H9 (cell line): ENCODE measurements around the gene PAX8. TPM values are rescaled to one million over a fixed set of nuclear protein-coding genes. Genes with fewer than 3 reads are reported as not detected.

Experiments
- DNase-seq: peaks from one replicate; pipeline ENCODE4 v3.0.0-alpha.2; 2017
- H2AFZ ChIP-seq: one replicate; pipeline ENCODE4 v1.6.1; 2013; ENCODE audit warnings: mild to moderate bottlenecking, low read length, control low read depth, moderate library complexity
- H2AK5ac ChIP-seq: 2 replicates; pipeline ENCODE4 v1.6.1; 2013; ENCODE audit warnings: low read length, control low read depth, mixed read lengths; ENCODE audit not compliant: insufficient read length
- H2BK120ac ChIP-seq: one replicate; pipeline ENCODE4 v1.6.1; 2013; ENCODE audit warnings: low read depth, mild to moderate bottlenecking, low read length, control low read depth, inconsistent platforms; ENCODE audit not compliant: poor library complexity, severe bottlenecking
- H2BK12ac ChIP-seq: 2 replicates; pipeline ENCODE4 v1.6.1; 2013; ENCODE audit warnings: low read length, control low read depth, mixed read lengths, low read depth; ENCODE audit not compliant: insufficient read length
- H2BK15ac ChIP-seq: 2 replicates; pipeline ENCODE4 v1.6.1; 2013; ENCODE audit warnings: low read depth, low read length, control low read depth
- H2BK20ac ChIP-seq: one replicate; pipeline ENCODE4 v1.6.1; 2013; ENCODE audit warnings: low read depth, mild to moderate bottlenecking, low read length, control low read depth, inconsistent platforms; ENCODE audit not compliant: poor library complexity, severe bottlenecking
- H2BK5ac ChIP-seq: 2 replicates; pipeline ENCODE4 v1.6.1; 2013; ENCODE audit warnings: low read length, control low read depth, mixed read lengths; ENCODE audit not compliant: insufficient read length
- H3K14ac ChIP-seq: 2 replicates; pipeline ENCODE4 v1.6.1; 2013; ENCODE audit warnings: low read length, control low read depth; ENCODE audit not compliant: insufficient read depth
- H3K18ac ChIP-seq: 2 replicates; pipeline ENCODE4 v1.6.1; 2013; ENCODE audit warnings: low read depth, mild to moderate bottlenecking, mixed read lengths, low read length, control low read depth; ENCODE audit not compliant: insufficient read length
- H3K23ac ChIP-seq: 2 replicates; pipeline ENCODE4 v1.6.1; 2013; ENCODE audit warnings: low read length, control low read depth, mixed read lengths, low read depth; ENCODE audit not compliant: insufficient read length
- H3K23me2 ChIP-seq: 2 replicates; pipeline ENCODE4 v1.6.1; 2013; ENCODE audit warnings: low read depth, mild to moderate bottlenecking, mixed read lengths, low read length, control low read depth; ENCODE audit not compliant: insufficient read length, poor library complexity, severe bottlenecking
- H3K27ac ChIP-seq: 2 replicates; pipeline ENCODE4 v1.5.1; 2013; ENCODE audit warnings: low read length, control low read depth, mixed read lengths, low read depth; ENCODE audit not compliant: insufficient read length
- H3K27me3 ChIP-seq: 2 replicates; pipeline ENCODE4 v1.6.1; 2013; ENCODE audit warnings: low read length, control low read depth, inconsistent platforms; ENCODE audit not compliant: insufficient read depth
- H3K4ac ChIP-seq: 2 replicates; pipeline ENCODE4 v1.6.1; 2013; ENCODE audit warnings: low read depth, mild to moderate bottlenecking, control low read depth, inconsistent platforms, low read length, moderate library complexity
- H3K4me1 ChIP-seq: 2 replicates; pipeline ENCODE4 v1.6.1; 2013; ENCODE audit warnings: low read length, control low read depth, inconsistent platforms; ENCODE audit not compliant: insufficient read depth
- H3K4me2 ChIP-seq: 2 replicates; pipeline ENCODE4 v1.6.1; 2013; ENCODE audit warnings: low read length, control low read depth, mixed read lengths; ENCODE audit not compliant: insufficient read length, insufficient read depth
- H3K56ac ChIP-seq: 2 replicates; pipeline ENCODE4 v1.6.1; 2013; ENCODE audit warnings: low read depth, mild to moderate bottlenecking, mixed read lengths, low read length, control low read depth; ENCODE audit not compliant: insufficient read length
- H3K79me1 ChIP-seq: 2 replicates; pipeline ENCODE4 v1.6.1; 2013; ENCODE audit warnings: low read depth, mild to moderate bottlenecking, moderate library complexity, low read length, control low read depth, inconsistent platforms; ENCODE audit not compliant: insufficient read depth, poor library complexity, severe bottlenecking
- H3K79me2 ChIP-seq: 2 replicates; pipeline ENCODE4 v1.6.1; 2013; ENCODE audit warnings: low read length, control low read depth, inconsistent platforms; ENCODE audit not compliant: insufficient read depth
- H3K9ac ChIP-seq: 2 replicates; pipeline ENCODE4 v1.6.1; 2013; ENCODE audit warnings: low read length, control low read depth, mixed read lengths; ENCODE audit not compliant: insufficient read length; ENCODE audit errors: extremely low read depth
- H3K9me3 ChIP-seq: one replicate; pipeline ENCODE4 v1.6.1; 2013; ENCODE audit warnings: low read depth, low read length, inconsistent platforms; ENCODE audit not compliant: control insufficient read depth
- H3T11ph ChIP-seq: one replicate; pipeline ENCODE4 v1.6.1; 2013; ENCODE audit warnings: mild to moderate bottlenecking, low read length, control low read depth, inconsistent platforms
- H4K20me1 ChIP-seq: one replicate; pipeline ENCODE4 v1.6.1; 2013; ENCODE audit not compliant: control insufficient read depth, insufficient read length, insufficient read depth
- H4K5ac ChIP-seq: 2 replicates; pipeline ENCODE4 v1.6.1; 2013; ENCODE audit warnings: low read depth, mild to moderate bottlenecking, mixed read lengths, low read length, control low read depth; ENCODE audit not compliant: insufficient read length
- H4K8ac ChIP-seq: replicated peaks from 2 replicates; pipeline ENCODE4 v1.6.1; 2013; ENCODE audit warnings: low read length, control low read depth, mixed read lengths, low read depth; ENCODE audit not compliant: insufficient read length
- H4K91ac ChIP-seq: 2 replicates; pipeline ENCODE4 v1.6.1; 2013; ENCODE audit warnings: low read depth, mild to moderate bottlenecking, moderate library complexity, mixed read lengths, low read length, control low read depth; ENCODE audit not compliant: insufficient read length
- H3K27ac Mint-ChIP-seq, 3 experiments: 2 replicates in 2 of 3; 3 replicates in 1 of 3; pipeline ENCODE4 v1.8.0; 2020 to 2021; ENCODE audit warnings: mixed read lengths in 3 of 3, mild to moderate bottlenecking in 1 of 3, moderate library complexity in 1 of 3
- H3K27me3 Mint-ChIP-seq: 2 replicates; pipeline ENCODE4 v1.8.0; 2021; ENCODE audit warnings: low read depth, mild to moderate bottlenecking, moderate library complexity, mixed read lengths
- H3K36me3 Mint-ChIP-seq, 3 experiments: 2 replicates in 2 of 3; 3 replicates in 1 of 3; pipeline ENCODE4 v1.8.0; 2020 to 2021; ENCODE audit warnings: low read depth in 3 of 3, mixed read lengths in 3 of 3; ENCODE audit not compliant: insufficient read depth in 1 of 3
- H3K4me1 Mint-ChIP-seq, 2 experiments: 2 replicates each; pipeline ENCODE4 v1.8.0; 2020; ENCODE audit warnings: mixed read lengths in 2 of 2
- H3K4me3 Mint-ChIP-seq, 2 experiments: 2 replicates in 1 of 2; 3 replicates in 1 of 2; pipeline ENCODE4 v1.8.0; 2020 to 2021; ENCODE audit warnings: mild to moderate bottlenecking in 2 of 2, mixed read lengths in 2 of 2, moderate library complexity in 1 of 2
- H3K9me3 Mint-ChIP-seq, 2 experiments: 2 replicates in 1 of 2; 3 replicates in 1 of 2; pipeline ENCODE4 v1.8.0; 2020; ENCODE audit warnings: mild to moderate bottlenecking in 2 of 2, mixed read lengths in 2 of 2, moderate library complexity in 1 of 2
- WGBS: extraction: QIAGEN DNeasy Blood & Tissue Kit; methylation state at CpG from one replicate; pipeline ENCODE4 v1.1.7; 2013; ENCODE audit warnings: missing lambda C conversion rate, low lambda C conversion rate, mixed read lengths; ENCODE audit not compliant: insufficient read length; ENCODE audit errors: extremely low coverage; 5-methylcytosine and 5-hydroxymethylcytosine counted together
- total RNA-seq: library from RNA; stranded (reverse); gene quantifications from 2 replicates; pipeline ENCODE4 v1.2.1, GENCODE V29; 2021
- TF ChIP-seq, protein P1 (sequence below): fragments of 200-600 bp; sonication (generic); conservative IDR thresholded peaks from 3 replicates; pipeline ENCODE4 v1.8.0; 2021; ENCODE audit warnings: antibody characterized with exemption, mild to moderate bottlenecking

PAX8 gene
- total RNA-seq, 1 experiment from 2014 or later = not detected

DNA sequence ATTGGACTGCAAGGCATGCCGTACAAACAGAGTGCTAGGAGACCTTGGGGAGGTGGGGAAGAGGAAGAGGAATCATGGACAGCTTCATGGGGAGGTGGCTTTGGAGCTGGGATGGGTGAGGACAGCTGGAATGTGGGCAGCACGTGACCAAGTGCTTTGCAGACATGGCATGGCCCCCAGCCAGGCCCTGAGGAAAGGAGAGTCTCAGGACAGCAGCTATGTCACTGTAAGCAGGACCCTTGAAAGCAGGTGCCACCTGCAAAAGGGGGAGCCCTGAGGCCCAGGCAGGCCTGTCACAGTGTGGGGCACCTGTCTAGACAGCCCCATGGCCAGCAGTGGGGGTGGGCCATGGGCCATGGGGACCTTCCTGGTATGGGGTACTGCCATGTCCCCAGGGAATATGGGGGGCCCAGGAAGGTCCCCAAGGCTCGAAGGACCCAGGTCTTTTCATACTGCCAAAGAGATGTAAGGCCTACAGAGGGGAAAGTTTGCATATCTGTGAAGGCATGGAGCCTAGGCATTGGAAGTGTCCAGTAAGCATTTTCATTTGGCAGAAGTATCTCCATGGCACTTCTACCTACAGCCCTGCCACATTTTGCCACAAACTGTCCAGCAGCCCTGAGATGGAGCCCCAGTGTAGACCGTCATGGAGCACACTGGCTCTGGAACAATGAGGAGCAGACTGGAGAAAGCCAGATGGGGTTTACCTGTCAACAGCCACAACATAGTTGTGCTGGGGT, 9.9 kb downstream of the PAX8 start:
- Histone ChIP-seq H2AK5ac (no peak overlapping the region), H3K27me3 (peaks cover 31% of the 10 kb centered on the region; the same call in 1 of the 2 replicates), H2BK15ac (no peak overlapping the region), H3K4me1 (0 out of 2 replicates have a peak, but pooled peaks cover 3% of the 10 kb centered on the region), H2BK5ac (no peak overlapping the region), H3K56ac (no peak overlapping the region), H3K9ac (no peak overlapping the region), H3K79me1 (no peaks in the 10 kb centered on the region), H2BK12ac (no peak overlapping the region), H4K20me1 (no peaks in the 10 kb centered on the region), H4K8ac (no peak overlapping the region), H3K23me2 (no peaks in the 10 kb centered on the region), H3K27ac (no peak overlapping the region), H4K91ac (no peak overlapping the region), H3K4ac (no peak overlapping the region), H3K23ac (no peak overlapping the region), H3K4me2 (no peak overlapping the region), H3T11ph (no peak overlapping the region), H2BK20ac (no peak overlapping the region), H3K9me3 (no peaks in the 10 kb centered on the region), H3K14ac (no peak overlapping the region), H3K79me2 (no peaks in the 10 kb centered on the region), H3K18ac (no peak overlapping the region), H2BK120ac (no peak overlapping the region), H4K5ac (no peak overlapping the region), H2AFZ (no peak overlapping the region)
- Mint-ChIP-seq H3K27ac (no peak overlapping the region), H3K4me3 (no peak overlapping the region), H3K27me3 (peaks cover 95% of the 10 kb centered on the region), H3K4me1 (peaks cover 8 to 16% of the 10 kb centered on the region in 2 experiments), H3K9me3 (no peaks in the 10 kb centered on the region; a peak in 1 of 5 replicates), H3K36me3 (no peaks in the 10 kb centered on the region)
- WGBS = no CpG with 5 or more reads among the region's 4 CpGs
- DNase-seq = no peak
- TF ChIP-seq, protein P1, sequence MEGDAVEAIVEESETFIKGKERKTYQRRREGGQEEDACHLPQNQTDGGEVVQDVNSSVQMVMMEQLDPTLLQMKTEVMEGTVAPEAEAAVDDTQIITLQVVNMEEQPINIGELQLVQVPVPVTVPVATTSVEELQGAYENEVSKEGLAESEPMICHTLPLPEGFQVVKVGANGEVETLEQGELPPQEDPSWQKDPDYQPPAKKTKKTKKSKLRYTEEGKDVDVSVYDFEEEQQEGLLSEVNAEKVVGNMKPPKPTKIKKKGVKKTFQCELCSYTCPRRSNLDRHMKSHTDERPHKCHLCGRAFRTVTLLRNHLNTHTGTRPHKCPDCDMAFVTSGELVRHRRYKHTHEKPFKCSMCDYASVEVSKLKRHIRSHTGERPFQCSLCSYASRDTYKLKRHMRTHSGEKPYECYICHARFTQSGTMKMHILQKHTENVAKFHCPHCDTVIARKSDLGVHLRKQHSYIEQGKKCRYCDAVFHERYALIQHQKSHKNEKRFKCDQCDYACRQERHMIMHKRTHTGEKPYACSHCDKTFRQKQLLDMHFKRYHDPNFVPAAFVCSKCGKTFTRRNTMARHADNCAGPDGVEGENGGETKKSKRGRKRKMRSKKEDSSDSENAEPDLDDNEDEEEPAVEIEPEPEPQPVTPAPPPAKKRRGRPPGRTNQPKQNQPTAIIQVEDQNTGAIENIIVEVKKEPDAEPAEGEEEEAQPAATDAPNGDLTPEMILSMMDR = no peak
